Fibroblast of mammary gland (primary cell): Measurements from ENCODE around the gene RNU6-8.

Experiments used
- DNase-seq: peaks from one replicate; pipeline ENCODE4 v3.0.0-alpha.2; 2010; ENCODE audit warnings: low read depth
- H3K4me3 ChIP-seq: 2 replicates; pipeline ENCODE4 v1.5.1; 2011; ENCODE audit warnings: low read depth, mild to moderate bottlenecking, low read length, moderate library complexity; ENCODE audit not compliant: control insufficient read depth
- TF ChIP-seq, protein P1 (sequence below): conservative IDR thresholded peaks from 2 replicates; pipeline ENCODE4 v1.5.1; 2011; ENCODE audit warnings: low read depth, low read length, inconsistent platforms; ENCODE audit not compliant: control insufficient read depth, insufficient read depth

The RNU6-8 gene

DNA sequence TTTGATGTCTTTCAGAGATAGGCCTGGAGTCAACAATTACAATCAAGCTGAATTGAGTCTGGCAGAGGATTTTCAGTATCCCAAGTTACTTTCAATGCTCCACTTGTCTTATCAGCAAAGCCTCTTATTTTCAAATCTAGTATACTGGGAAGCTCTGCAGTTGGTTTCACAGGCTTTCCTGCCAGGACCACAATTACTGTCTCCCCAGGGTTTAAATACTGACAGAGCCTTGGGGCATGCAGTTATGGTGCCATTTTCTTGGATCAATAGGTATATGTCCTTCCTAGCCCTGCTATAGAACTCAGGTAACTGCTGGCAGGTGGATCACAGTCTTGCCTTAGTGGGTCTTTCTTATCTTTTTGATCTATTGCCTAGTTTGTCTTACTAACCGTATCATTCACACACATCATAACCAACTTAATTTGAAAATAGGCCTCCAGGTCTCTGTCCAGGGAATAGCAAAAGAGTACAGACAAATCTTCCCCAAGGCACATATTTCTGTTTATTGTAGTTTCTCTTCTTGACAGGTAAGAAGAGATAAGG lies 22.4 kb upstream of the RNU6-8 start:
- TF ChIP-seq, protein P1, sequence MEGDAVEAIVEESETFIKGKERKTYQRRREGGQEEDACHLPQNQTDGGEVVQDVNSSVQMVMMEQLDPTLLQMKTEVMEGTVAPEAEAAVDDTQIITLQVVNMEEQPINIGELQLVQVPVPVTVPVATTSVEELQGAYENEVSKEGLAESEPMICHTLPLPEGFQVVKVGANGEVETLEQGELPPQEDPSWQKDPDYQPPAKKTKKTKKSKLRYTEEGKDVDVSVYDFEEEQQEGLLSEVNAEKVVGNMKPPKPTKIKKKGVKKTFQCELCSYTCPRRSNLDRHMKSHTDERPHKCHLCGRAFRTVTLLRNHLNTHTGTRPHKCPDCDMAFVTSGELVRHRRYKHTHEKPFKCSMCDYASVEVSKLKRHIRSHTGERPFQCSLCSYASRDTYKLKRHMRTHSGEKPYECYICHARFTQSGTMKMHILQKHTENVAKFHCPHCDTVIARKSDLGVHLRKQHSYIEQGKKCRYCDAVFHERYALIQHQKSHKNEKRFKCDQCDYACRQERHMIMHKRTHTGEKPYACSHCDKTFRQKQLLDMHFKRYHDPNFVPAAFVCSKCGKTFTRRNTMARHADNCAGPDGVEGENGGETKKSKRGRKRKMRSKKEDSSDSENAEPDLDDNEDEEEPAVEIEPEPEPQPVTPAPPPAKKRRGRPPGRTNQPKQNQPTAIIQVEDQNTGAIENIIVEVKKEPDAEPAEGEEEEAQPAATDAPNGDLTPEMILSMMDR, result no peak
- no peak for DNase-seq
- H3K4me3 ChIP-seq, result no peak overlapping the region

DNA sequence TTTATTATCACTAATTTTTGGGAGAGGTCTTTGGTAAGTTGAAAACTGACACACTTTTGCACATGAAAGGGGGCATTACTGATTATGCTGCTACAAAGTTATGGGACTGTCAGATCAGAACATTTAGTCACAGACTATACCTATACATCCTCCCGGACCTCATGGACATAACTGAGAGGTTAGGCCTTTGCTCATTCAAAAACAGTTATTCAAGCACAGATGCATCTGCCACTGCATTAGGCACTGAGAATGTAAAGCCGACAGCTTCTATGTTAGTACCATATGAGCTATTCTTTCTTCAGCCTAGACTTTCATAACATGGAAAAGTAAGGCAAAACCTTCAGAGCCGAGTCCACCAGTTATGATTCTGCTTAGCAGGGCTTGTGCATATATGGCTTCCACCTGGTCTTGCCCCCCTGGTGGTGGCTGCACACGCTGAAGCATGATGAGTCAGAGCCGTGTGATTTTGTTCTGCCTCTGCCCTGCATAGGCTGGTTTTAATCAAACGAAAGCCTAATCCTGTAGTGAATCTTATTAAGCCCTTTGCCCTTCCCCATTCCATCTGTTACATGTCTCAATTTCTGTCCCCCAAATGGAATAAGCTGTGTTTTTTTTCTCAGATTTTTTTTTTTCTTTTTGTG lies 21.8 kb upstream of the RNU6-8 start:
- DNase-seq, result peak; percentile 87
- TF ChIP-seq, protein P1, result peak; percentile 68
- H3K4me3 ChIP-seq, result no peak overlapping the region

DNA sequence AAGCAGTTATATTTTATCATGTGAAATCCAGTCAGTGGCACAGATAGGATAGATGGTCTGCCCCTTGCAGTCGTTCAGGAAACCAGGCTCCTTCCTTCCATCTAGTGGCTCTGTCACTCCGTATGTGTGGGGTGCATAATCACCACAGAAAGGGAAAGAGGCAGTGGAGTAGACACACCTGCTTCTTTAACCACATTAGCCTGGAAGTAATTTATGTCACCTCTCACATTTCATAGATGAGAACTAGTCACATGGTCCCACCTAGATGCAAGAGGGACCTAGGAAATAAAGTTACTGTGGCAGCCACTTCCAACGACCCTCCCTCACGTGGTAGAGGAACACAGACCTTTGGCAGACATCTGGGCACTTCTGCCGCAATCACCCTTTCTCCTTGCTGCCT lies 14.2 kb upstream of the RNU6-8 start:
- DNase-seq, result no peak
- no peak overlapping the region for H3K4me3 ChIP-seq
- TF ChIP-seq, protein P1, result no peak

- no peak overlapping the region for H3K4me3 ChIP-seq
- TF ChIP-seq, protein P1, result no peak
- no peak for DNase-seq
Observed at GRCh38 chr14:32212833-32213232, 9.8 kb upstream of the RNU6-8 start.

DNA sequence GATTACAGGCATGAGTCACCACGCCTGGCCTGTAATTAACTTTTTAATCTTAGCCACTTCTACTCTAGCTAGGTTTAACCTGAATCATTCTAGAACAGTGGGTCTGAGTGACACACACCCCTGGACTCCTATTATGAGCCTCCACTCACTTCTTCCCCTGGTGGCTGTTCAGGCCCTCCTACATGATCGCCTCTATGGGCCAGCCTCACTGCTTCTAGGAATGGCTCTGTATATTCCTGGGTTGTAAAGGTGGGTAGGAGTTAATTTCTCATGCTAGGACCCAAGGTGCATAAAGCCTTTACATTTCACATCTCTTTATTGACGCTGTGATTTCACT lies 8.0 kb upstream of the RNU6-8 start:
- no peak overlapping the region for H3K4me3 ChIP-seq
- TF ChIP-seq, protein P1, result no peak

DNA sequence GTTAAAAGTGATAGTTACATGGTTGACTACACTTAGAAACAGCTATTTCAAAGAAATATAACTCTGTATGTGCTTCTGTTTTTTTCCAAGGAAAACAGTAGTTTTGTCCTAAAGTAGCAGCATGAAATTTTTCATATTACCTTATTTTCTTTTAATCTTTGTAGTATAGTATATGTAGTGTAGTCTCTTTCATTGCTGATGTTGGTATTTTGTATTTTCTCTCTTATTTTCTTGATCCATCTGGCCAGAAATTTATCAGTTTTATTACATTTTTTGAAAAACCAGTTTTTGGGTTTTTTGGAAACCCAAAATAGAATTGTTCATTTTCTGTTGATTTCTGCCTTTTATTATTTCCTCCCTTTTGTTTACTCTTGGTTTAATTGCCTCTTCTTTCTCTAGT lies 6.4 kb upstream of the RNU6-8 start:
- no peak for DNase-seq
- no peak overlapping the region for H3K4me3 ChIP-seq
- TF ChIP-seq, protein P1, result no peak

More for the DNA sequence above, 8.0 kb upstream of the RNU6-8 start:
- DNase-seq, result no peak
